Activated CD8-positive, alpha-beta T cell treated with anti-CD3 and anti-CD28 coated beads for 36 hours (primary cell): ENCODE results near the gene TMEM41A. TPM values are rescaled to one million over a fixed set of nuclear protein-coding genes. Genes with fewer than 3 reads are reported as not detected.

Source experiments
- ATAC-seq: fragments of 200-7000 bp; cut with Tn5 transposase; one replicate; pipeline ENCODE4 v1.10.0; 2021; ENCODE audit warnings: mild to moderate bottlenecking, moderate library complexity
- CTCF ChIA-PET: fragments of 350-600 bp; sonication (Branson Sonifier 250); formaldehyde crosslinking; loops from one replicate; lab custom pipeline; 2021; ENCODE audit warnings: antibody characterized with exemption; lab: Charles Lee
- POLR2A ChIA-PET: fragments of 350-600 bp; sonication (Branson Sonifier 250); formaldehyde crosslinking; loops from one replicate; lab custom pipeline; 2021; ENCODE audit warnings: antibody characterized with exemption; lab: Charles Lee
- DNase-seq: peaks from one replicate; pipeline ENCODE4 v3.0.0-alpha.2; 2020
- H3K27ac Mint-ChIP-seq: one replicate; pipeline ENCODE4 v1.8.0; 2021; ENCODE audit warnings: mild to moderate bottlenecking, mixed read lengths
- H3K27me3 Mint-ChIP-seq: one replicate; pipeline ENCODE4 v1.8.0; 2021; ENCODE audit warnings: mixed read lengths
- H3K36me3 Mint-ChIP-seq: one replicate; pipeline ENCODE4 v1.8.0; 2021; ENCODE audit warnings: low read depth, mixed read lengths
- H3K4me1 Mint-ChIP-seq: one replicate; pipeline ENCODE4 v1.8.0; 2021; ENCODE audit warnings: low read depth, mixed read lengths
- H3K4me3 Mint-ChIP-seq: one replicate; pipeline ENCODE4 v1.8.0; 2021; ENCODE audit warnings: mild to moderate bottlenecking, moderate library complexity, mixed read lengths
- H3K9me3 Mint-ChIP-seq: one replicate; pipeline ENCODE4 v1.8.0; 2021; ENCODE audit warnings: mixed read lengths
- intact Hi-C: fragments of 100-400 bp; cut with micrococcal nuclease; formaldehyde crosslinking; loops from one replicate; pipeline ENCODE4 v1.10.0; 2022
- total RNA-seq, 2 experiments: library from RNA; stranded (reverse); gene quantifications; one replicate each; pipeline ENCODE4 v1.2.3, GENCODE V29; 2021
- TF ChIP-seq, protein P1 (sequence below): fragments of 200-600 bp; IDR thresholded peaks from one replicate; pipeline ENCODE4 v1.8.0; 2022; ENCODE audit warnings: antibody characterized with exemption, mild to moderate bottlenecking

Gene TMEM41A
- total RNA-seq, 2 experiments from 2014 or later, result 21.5 to 24.5 TPM

DNA sequence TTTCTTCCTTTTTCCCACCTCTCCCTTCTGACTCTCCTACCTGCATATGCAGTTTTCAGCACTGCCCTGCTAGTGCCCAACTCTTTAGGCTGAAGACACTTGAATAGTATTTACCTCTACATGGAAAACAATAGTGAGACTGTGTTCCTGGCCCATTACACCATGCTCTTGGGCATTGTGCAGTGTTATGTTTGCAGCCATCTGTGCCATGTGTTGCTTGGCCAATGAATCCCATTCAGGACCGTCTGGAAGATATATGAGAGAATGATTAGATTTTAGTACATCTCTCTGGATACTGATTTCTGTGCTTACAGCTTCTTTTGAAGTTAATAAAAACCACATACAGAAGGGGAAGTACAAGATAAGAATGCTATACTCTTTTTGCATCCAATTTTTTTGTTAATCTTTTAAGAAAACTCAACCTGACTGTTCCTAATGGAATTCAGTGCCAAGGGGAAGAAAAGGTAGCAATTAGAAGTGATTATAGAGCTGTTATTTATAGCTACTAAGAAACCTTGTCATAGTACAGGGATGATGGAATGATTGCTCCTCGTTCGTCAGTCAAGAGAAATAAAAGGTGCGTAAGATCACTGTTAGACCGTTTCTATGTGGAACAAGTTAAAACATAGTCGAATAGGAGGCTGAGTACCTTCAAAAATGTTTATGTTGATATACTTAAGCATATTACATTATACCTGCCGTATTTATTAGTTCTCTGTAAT lies 58.9 kb downstream of the TMEM41A start:
- H3K4me3 Mint-ChIP-seq, result no peak overlapping the region
- DNase-seq (no peak), ATAC-seq (no peak)
- intact Hi-C loops, result no loop called here
- no peaks in the 10 kb centered on the region for H3K9me3 Mint-ChIP-seq
- TF ChIP-seq, protein P1, sequence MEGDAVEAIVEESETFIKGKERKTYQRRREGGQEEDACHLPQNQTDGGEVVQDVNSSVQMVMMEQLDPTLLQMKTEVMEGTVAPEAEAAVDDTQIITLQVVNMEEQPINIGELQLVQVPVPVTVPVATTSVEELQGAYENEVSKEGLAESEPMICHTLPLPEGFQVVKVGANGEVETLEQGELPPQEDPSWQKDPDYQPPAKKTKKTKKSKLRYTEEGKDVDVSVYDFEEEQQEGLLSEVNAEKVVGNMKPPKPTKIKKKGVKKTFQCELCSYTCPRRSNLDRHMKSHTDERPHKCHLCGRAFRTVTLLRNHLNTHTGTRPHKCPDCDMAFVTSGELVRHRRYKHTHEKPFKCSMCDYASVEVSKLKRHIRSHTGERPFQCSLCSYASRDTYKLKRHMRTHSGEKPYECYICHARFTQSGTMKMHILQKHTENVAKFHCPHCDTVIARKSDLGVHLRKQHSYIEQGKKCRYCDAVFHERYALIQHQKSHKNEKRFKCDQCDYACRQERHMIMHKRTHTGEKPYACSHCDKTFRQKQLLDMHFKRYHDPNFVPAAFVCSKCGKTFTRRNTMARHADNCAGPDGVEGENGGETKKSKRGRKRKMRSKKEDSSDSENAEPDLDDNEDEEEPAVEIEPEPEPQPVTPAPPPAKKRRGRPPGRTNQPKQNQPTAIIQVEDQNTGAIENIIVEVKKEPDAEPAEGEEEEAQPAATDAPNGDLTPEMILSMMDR, result no peak
- ChIA-PET POLR2A (no interaction called here), CTCF (no interaction called here)
- no peaks in the 10 kb centered on the region for H3K4me1 Mint-ChIP-seq
- peaks cover 7% of the 10 kb centered on the region for H3K27me3 Mint-ChIP-seq
- H3K36me3 Mint-ChIP-seq, result no peaks in the 10 kb centered on the region
- H3K27ac Mint-ChIP-seq, result no peak overlapping the region

Other genes with a start within 250 kb of the TMEM41A start
- gene EHHADH, start 245.0 kb downstream of the TMEM41A start, total RNA-seq, result 1 to 10 TPM; 4.0 to 5.0 TPM
- 10 to 100 TPM in 1 of 2 experiments, 1 to 10 TPM in 1; 8.9 to 10.2 TPM for gene MAP3K13, start 135.9 kb downstream of the TMEM41A start, total RNA-seq
- not detected for gene LIPH, start 53.6 kb upstream of the TMEM41A start, total RNA-seq
- gene SENP2, start 87.3 kb upstream of the TMEM41A start, total RNA-seq, result 10 to 100 TPM; 22.5 to 28.4 TPM